AG09319 (cell line): Measurements from ENCODE around the gene IP6K2.

Experiments
- DNase-seq: peaks from one replicate; pipeline ENCODE4 v3.0.0-alpha.2; 2010; ENCODE audit warnings: low read depth; ENCODE audit errors: extremely low read depth
- CTCF ChIP-seq: IDR thresholded peaks from 2 replicates; pipeline ENCODE4 v1.5.1; 2011; ENCODE audit warnings: low read depth, mild to moderate bottlenecking, inconsistent platforms, low read length, moderate library complexity

IP6K2 gene

DNA sequence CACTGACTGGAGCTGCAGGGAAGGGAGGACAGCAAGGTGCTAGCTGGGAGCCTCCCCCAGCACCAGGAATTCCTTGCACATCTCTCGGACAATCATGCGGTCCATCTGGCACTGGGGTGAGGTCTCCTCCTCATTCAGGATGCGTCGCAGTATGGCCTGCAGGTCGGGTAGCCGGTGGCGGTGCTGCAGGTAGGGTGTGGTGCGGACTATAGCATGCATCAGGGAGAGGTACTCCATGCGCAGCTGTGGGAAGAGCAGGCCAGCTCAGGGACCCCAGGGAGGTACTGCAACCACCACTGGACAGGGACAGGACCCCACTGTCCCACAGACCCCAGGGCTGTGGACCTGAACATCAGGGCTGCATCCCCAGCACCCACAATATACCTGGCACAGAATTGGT, 42.5 kb downstream of the IP6K2 start:
- TF ChIP-seq CTCF = no peak
- DNase-seq = no peak

GRCh38 chr3:48672522-48672921, 44.5 kb downstream of the IP6K2 start:
- DNase-seq = no peak
- no peak for TF ChIP-seq CTCF

- no peak for DNase-seq
- TF ChIP-seq CTCF = no peak
Observed at GRCh38 chr3:48664929-48665328, 52.1 kb downstream of the IP6K2 start.

GRCh38 chr3:48664313-48664644, 52.7 kb downstream of the IP6K2 start:
- no peak for DNase-seq
- no peak for TF ChIP-seq CTCF

DNA sequence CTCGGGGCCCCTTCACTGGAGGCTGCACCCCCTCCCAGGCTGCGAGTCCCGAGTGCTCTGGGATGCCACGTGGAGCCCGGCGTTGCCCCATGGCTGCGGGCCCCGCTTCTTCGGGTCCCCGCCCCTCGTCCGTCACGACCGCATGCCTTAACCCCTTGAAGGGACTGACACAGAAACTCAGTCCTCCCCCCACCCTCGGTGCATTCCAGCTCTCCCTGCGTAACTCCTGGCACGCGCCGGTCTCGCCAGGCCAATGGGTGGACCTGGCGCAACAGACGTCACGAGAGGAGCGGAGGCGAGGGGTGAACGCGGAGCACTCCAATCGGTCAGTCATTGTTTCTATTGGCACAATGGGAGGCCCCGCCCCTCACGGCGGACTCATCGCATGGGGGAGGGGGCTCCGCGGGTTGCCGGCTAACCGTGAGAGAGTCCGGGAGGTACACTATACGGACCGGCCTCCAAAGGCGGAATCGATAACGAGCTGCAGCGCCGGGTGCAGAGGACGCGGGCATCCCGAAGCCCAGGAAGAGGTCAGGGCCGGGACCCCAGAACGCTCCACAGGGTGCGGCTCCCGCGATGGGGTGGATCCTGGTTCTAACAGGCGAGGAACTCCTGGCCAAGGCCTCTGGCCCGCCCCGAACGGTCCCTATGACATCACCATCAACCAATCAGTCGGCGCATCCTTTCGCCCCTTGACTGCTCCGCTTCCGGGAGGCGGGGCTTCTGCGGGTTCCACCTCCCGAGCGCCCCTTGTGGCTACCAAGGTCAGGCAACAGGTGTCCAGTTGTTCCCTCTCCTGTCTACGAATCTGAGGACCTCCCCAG, 53.3 kb downstream of the IP6K2 start:
- peak; percentile 83 for TF ChIP-seq CTCF
- DNase-seq = peak; percentile 97

DNA sequence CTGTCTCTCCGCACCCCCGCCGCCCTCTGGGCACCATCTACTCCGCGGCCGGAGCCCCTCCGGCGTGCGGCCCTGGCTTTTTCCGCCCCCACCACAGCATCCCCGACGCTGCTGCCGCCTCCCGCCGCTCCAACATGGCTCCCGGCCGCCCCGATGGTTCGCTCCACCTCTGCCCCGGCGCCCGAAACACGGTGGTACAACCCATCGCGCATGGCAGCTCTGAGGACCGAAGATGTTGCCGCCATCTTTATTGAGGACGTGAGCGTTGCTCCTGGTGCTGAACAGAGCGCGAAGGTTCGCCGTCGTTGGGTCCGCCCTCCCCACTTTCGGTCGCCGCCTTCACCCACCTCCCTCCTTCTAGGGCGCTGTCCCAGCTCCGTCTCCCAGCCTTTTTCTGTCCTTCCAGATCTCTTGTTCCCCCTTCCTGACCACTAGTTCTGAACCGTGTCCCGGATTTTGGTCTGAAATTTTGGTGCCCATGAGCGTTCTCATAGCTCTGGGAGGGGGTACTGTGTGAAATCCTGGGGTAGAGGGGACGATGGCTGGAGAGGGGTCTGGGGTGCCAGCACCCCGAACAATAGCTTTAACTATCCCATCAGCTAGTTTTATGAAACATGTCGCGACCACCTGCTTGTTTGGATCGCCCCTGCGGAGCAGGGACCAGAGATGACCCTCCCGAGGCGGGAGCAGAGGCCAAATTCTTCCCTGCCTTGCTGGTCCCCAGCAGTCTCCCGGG, 54.1 kb downstream of the IP6K2 start, which contains the start of gene CELSR3:
CELSR3 (minus strand) TSS at position 134 of the 736 bp plus-strand sequence. CDS start 252 bp downstream, outside the sequence.
- no peak for TF ChIP-seq CTCF
- DNase-seq = peak; percentile 72

DNA sequence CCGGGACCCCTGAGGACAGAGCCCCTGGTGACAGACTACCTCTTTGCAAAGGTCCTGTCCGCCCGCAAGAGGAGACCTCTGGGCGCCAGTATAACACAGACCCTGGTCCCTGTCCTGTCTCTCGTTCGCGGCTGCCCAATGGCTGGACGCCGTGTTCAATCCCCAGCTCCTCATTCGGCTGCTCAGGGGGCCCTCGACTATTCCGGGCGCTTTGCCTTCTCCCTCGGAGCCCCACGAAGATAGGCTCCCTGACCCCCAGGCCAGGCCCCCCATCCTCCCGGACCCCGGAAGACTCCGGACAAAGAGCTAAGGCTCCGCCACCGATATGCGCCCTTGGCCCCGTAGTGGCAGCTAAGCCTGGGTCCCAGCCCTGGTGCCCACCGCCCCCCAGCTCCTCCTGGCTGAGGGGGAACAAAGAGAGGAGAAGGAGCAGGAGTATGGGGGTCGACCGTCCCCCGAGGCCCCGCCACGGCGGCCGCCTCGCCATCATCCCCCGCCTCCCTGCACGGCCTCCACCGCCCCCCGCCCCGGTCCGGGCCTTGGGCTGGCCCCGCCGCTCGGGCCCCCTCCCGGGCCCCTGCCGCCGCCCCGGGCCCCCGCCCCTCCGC, 54.8 kb downstream of the IP6K2 start:
- DNase-seq = no peak
- no peak for TF ChIP-seq CTCF
